Liver (tissue), 9 donors: Measurements from ENCODE around the gene CCDC192. TPM values are rescaled to one million over a fixed set of nuclear protein-coding genes. Genes with fewer than 3 reads are reported as not detected.

Experiments
- DNase-seq: peaks from one replicate; pipeline ENCODE4 v3.0.0-alpha.2; 2017; ENCODE audit warnings: low spot score
- H3K27ac ChIP-seq, 2 donors: one replicate each; pipeline ENCODE4 v1.7.0; 2013; ENCODE audit warnings: inconsistent platforms in 2 of 2, low read length in 2 of 2, control low read depth in 1 of 2, low read depth in 1 of 2, mild to moderate bottlenecking in 1 of 2
- H3K27me3 ChIP-seq, 4 donors: one replicate each; pipeline versions ENCODE4 v1.6.1 to v1.7.0; 2013; ENCODE audit warnings: low read length in 3 of 4, inconsistent platforms in 1 of 4, mild to moderate bottlenecking in 1 of 4, moderate library complexity in 1 of 4; ENCODE audit not compliant: control insufficient read depth in 4 of 4, insufficient read depth in 4 of 4
- H3K36me3 ChIP-seq, 4 donors: one replicate each; pipeline versions ENCODE4 v1.6.1 to v1.7.0; 2013; ENCODE audit warnings: low read length in 3 of 4, mild to moderate bottlenecking in 3 of 4, low read depth in 1 of 4, moderate library complexity in 1 of 4; ENCODE audit not compliant: control insufficient read depth in 4 of 4, insufficient read depth in 3 of 4
- H3K4me1 ChIP-seq, 4 donors: one replicate each; pipeline versions ENCODE4 v1.6.1 to v1.7.0; 2013; ENCODE audit warnings: low read length in 3 of 4, mild to moderate bottlenecking in 3 of 4, moderate library complexity in 1 of 4; ENCODE audit not compliant: control insufficient read depth in 4 of 4, insufficient read depth in 4 of 4
- H3K4me3 ChIP-seq, 3 donors: one replicate each; pipeline versions ENCODE4 v1.6.1 to v1.7.0; 2013; ENCODE audit warnings: low read length in 3 of 3, control low read depth in 1 of 3, low read depth in 1 of 3, mild to moderate bottlenecking in 1 of 3
- H3K9ac ChIP-seq, 2 donors: one replicate each; pipeline ENCODE4 v1.7.0; 2013; ENCODE audit warnings: low read length in 2 of 2, mild to moderate bottlenecking in 2 of 2, moderate library complexity in 2 of 2, control low read depth in 1 of 2, low read depth in 1 of 2
- H3K9me3 ChIP-seq, 4 donors: one replicate each; pipeline versions ENCODE4 v1.6.1 to v1.7.0; 2013; ENCODE audit warnings: low read length in 3 of 4; ENCODE audit not compliant: control insufficient read depth in 4 of 4
- ATF3 ChIP-seq: IDR thresholded peaks from 2 replicates; pipeline ENCODE4 v1.6.1; 2016; ENCODE audit warnings: antibody characterized with exemption
- CTCF ChIP-seq: fragments of 150-350 bp; IDR thresholded peaks from 2 replicates; pipeline ENCODE4 v1.5.1; 2017; ENCODE audit warnings: improper control_type of control experiment, low read depth, low read length; ENCODE audit not compliant: missing input control
- EGR1 ChIP-seq, 2 donors: IDR thresholded peaks; 2 replicates each; pipeline ENCODE4 v1.6.1; 2016 to 2018; ENCODE audit warnings: antibody characterized with exemption in 2 of 2, low read depth in 2 of 2
- FOXA1 ChIP-seq: IDR thresholded peaks from 2 replicates; pipeline ENCODE4 v1.6.1; 2016; ENCODE audit warnings: antibody characterized with exemption
- GABPA ChIP-seq, 2 donors: IDR thresholded peaks in 1 of 2; conservative IDR thresholded peaks in 1 of 2; 2 replicates each; pipeline ENCODE4 v1.6.1; 2016; ENCODE audit warnings: antibody characterized with exemption in 2 of 2, mild to moderate bottlenecking in 1 of 2, moderate library complexity in 1 of 2
- HNF4A ChIP-seq, 2 donors: conservative IDR thresholded peaks; 2 replicates each; pipeline ENCODE4 v1.6.1; 2016; ENCODE audit warnings: antibody characterized with exemption in 2 of 2, mild to moderate bottlenecking in 2 of 2
- HNF4G ChIP-seq: IDR thresholded peaks from 2 replicates; pipeline ENCODE4 v1.6.1; 2016; ENCODE audit warnings: antibody characterized with exemption
- JUND ChIP-seq, 2 donors: IDR thresholded peaks; 2 replicates each; pipeline ENCODE4 v1.6.1; 2016; ENCODE audit warnings: antibody characterized with exemption in 2 of 2
- MAX ChIP-seq: IDR thresholded peaks from 2 replicates; pipeline ENCODE4 v1.6.1; 2016; ENCODE audit warnings: antibody characterized with exemption
- RAD21 ChIP-seq, 2 donors: IDR thresholded peaks; 2 replicates each; pipeline ENCODE4 v1.6.1; 2016; ENCODE audit warnings: antibody characterized with exemption in 2 of 2, mild to moderate bottlenecking in 2 of 2
- RXRA ChIP-seq, 2 donors: IDR thresholded peaks; 2 replicates each; pipeline ENCODE4 v1.6.1; 2017 to 2018; ENCODE audit warnings: antibody characterized with exemption in 2 of 2, mild to moderate bottlenecking in 1 of 2
- SP1 ChIP-seq: IDR thresholded peaks from 2 replicates; pipeline ENCODE4 v1.6.1; 2018; ENCODE audit warnings: antibody characterized with exemption, mild to moderate bottlenecking
- TAF1 ChIP-seq: conservative IDR thresholded peaks from 2 replicates; pipeline ENCODE4 v1.6.1; 2016; ENCODE audit warnings: antibody characterized with exemption, mild to moderate bottlenecking
- YY1 ChIP-seq: IDR thresholded peaks from 2 replicates; pipeline ENCODE4 v1.6.1; 2016; ENCODE audit warnings: antibody characterized with exemption, mild to moderate bottlenecking
- WGBS: extraction: QIAGEN DNeasy Blood & Tissue Kit; methylation state at CpG from one replicate; pipeline ENCODE4 v1.1.7; 2013; 5-methylcytosine and 5-hydroxymethylcytosine counted together
- polyA plus RNA-seq, 2 donors: library from polyadenylated mRNA; stranded (reverse) in 1 of 2; unstranded in 1 of 2; fragments of 200-250 nt in 1 of 2; fragments of >200 nt in 1 of 2; fragmentation: Nextera tagmentation in 1 of 2; extraction: Ambion mirVana in 1 of 2; gene quantifications; one replicate each; pipeline versions ENCODE4 v1.2.1 to v1.2.3, GENCODE V29; 2013 to 2015
- total RNA-seq, 2 donors: library from RNA; depleted of rRNA; stranded (reverse); fragments of >200 nt; gene quantifications; one replicate each; pipeline ENCODE4 v1.2.3, GENCODE V29; 2014
- TF ChIP-seq, protein P1 (sequence below): IDR thresholded peaks from 2 replicates; pipeline ENCODE4 v1.6.1; 2016; ENCODE audit warnings: antibody characterized with exemption, mild to moderate bottlenecking
- donor health status: healthy.
- donor health status: healthy.
- donor health status: healthy.
- donor health status: healthy.
- donor health status: healthy.

Gene CCDC192
- total and polyA plus RNA-seq, 4 donors = not detected

DNA sequence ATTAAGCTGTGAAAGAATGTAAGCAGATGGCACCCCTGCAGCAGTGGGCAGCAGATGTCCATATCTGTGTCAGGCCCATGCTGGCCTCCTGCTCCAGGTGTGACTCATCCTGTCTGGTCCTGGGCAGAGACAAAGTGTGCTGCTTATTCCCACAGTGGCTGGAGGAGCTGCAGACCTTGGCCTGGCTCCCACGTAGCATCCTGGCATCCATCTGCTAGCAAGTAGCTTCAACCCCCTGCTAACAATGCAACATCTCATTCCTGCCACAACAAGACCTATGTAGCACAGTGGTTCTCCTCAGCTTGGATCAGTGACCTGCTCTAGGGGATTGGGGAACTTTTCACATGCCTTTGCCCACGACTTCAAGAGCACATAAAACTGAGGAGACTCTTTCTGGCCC is 254.0 kb downstream of the CCDC192 start:
- no peak overlapping the region for H3K4me3 ChIP-seq
- no peak overlapping the region for H3K9ac ChIP-seq
- no peak overlapping the region for H3K27ac ChIP-seq
- 81% methylated on average over 2 of the region's 2 CpGs for WGBS
- H3K36me3 ChIP-seq = no peaks in the 10 kb centered on the region
- TF ChIP-seq YY1 (no peak), MAX (no peak), HNF4A (conservative IDR thresholded peaks at IDR 0.05) (no peak), RAD21 (IDR thresholded peaks at IDR 0.05) (no peak), EGR1 (IDR thresholded peaks at IDR 0.05; ENCODE audit: low read depth in 2 of 2) (no peak), SP1 (no peak), HNF4G (no peak), TAF1 (no peak), ATF3 (no peak), FOXA1 (no peak), RXRA (IDR thresholded peaks at IDR 0.05) (no peak), GABPA (IDR thresholded peaks at IDR 0.05 in 1 of 2, conservative IDR thresholded peaks at IDR 0.05 in 1 of 2) (no peak), CTCF (no peak)
- TF ChIP-seq, protein P1, sequence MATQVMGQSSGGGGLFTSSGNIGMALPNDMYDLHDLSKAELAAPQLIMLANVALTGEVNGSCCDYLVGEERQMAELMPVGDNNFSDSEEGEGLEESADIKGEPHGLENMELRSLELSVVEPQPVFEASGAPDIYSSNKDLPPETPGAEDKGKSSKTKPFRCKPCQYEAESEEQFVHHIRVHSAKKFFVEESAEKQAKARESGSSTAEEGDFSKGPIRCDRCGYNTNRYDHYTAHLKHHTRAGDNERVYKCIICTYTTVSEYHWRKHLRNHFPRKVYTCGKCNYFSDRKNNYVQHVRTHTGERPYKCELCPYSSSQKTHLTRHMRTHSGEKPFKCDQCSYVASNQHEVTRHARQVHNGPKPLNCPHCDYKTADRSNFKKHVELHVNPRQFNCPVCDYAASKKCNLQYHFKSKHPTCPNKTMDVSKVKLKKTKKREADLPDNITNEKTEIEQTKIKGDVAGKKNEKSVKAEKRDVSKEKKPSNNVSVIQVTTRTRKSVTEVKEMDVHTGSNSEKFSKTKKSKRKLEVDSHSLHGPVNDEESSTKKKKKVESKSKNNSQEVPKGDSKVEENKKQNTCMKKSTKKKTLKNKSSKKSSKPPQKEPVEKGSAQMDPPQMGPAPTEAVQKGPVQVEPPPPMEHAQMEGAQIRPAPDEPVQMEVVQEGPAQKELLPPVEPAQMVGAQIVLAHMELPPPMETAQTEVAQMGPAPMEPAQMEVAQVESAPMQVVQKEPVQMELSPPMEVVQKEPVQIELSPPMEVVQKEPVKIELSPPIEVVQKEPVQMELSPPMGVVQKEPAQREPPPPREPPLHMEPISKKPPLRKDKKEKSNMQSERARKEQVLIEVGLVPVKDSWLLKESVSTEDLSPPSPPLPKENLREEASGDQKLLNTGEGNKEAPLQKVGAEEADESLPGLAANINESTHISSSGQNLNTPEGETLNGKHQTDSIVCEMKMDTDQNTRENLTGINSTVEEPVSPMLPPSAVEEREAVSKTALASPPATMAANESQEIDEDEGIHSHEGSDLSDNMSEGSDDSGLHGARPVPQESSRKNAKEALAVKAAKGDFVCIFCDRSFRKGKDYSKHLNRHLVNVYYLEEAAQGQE = no peak
- H3K4me1 ChIP-seq = no peaks in the 10 kb centered on the region
- no peaks in the 10 kb centered on the region for H3K9me3 ChIP-seq
- DNase-seq = no peak
- H3K27me3 ChIP-seq = no peaks in the 10 kb centered on the region

DNA sequence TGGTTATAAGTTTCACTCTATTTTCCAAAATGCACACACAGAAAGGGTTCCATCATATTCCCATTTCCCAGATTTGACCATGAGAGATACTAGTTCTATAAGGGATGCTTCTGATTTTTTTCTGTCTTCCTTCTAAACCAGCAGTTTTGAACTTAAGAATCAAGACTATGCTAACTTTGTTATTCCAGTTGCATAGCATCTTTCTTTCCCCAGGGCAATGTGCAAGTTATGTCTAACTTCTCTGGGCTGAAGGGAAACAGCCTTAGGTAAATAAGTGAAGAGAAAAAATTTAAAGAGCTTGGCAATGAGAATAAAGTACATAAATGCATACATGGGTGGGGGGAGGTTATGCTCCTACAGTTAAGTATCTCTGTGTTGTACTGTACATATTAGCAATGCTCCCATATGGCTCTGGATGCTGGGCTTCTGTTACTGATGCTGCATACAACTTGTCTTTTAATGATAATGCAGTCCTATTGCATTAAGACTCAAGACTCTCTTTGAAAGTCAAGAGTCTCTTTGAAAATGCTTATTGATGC is 254.6 kb downstream of the CCDC192 start:
- no peak overlapping the region for H3K4me3 ChIP-seq
- H3K4me1 ChIP-seq = no peaks in the 10 kb centered on the region
- TF ChIP-seq TAF1 (no peak), GABPA (IDR thresholded peaks at IDR 0.05 in 1 of 2, conservative IDR thresholded peaks at IDR 0.05 in 1 of 2) (no peak), FOXA1 (no peak), ATF3 (no peak), EGR1 (IDR thresholded peaks at IDR 0.05; ENCODE audit: low read depth in 2 of 2) (no peak), YY1 (no peak), JUND (IDR thresholded peaks at IDR 0.05) (no peak), RAD21 (IDR thresholded peaks at IDR 0.05) (no peak), SP1 (no peak)
- no peak overlapping the region for H3K9ac ChIP-seq
- H3K36me3 ChIP-seq = no peaks in the 10 kb centered on the region
- no peaks in the 10 kb centered on the region for H3K9me3 ChIP-seq
- no peaks in the 10 kb centered on the region for H3K27me3 ChIP-seq
- no peak overlapping the region for H3K27ac ChIP-seq
- no peak for DNase-seq
